ENCODE data around the gene NELFCD. TPM values are rescaled to one million over a fixed set of nuclear protein-coding genes. Genes with fewer than 3 reads are reported as not detected.

The NELFCD gene
- polyA plus RNA-seq, 1 donor from 2014 or later = 88.7 TPM

- no peak overlapping the region for H3K9ac ChIP-seq (ENCODE audit: low read length)
- no peaks in the 10 kb centered on the region for H4K20me1 ChIP-seq (ENCODE audit: insufficient read depth)
- H3K9me2 ChIP-seq (ENCODE audit: insufficient read depth, low read length) = no peaks in the 10 kb centered on the region
- H3K79me2 ChIP-seq (replicated peaks; ENCODE audit: insufficient read depth, low read length) = no peaks in the 10 kb centered on the region
- no peak overlapping the region for H3K4me2 ChIP-seq (ENCODE audit: low read length)
- H3K36me3 ChIP-seq (ENCODE audit: insufficient read depth, low read length) = no peaks in the 10 kb centered on the region
- no peaks in the 10 kb centered on the region for H3K27me3 ChIP-seq (ENCODE audit: insufficient read depth, low read depth, low read length)
- no peak overlapping the region for H3K4me3 ChIP-seq (ENCODE audit: low read length)
- TF ChIP-seq TAF1 (IDR thresholded peaks at IDR 0.05; ENCODE audit: low read depth) = no peak
- TF ChIP-seq MXI1 (conservative IDR thresholded peaks at IDR 0.05; ENCODE audit: poor library complexity, severe bottlenecking) = no peak
- no peak overlapping the region for H2AFZ ChIP-seq (ENCODE audit: low read depth, low read length)
- no peaks in the 10 kb centered on the region for H3F3A ChIP-seq (ENCODE audit: insufficient read depth, low read length, poor library complexity, severe bottlenecking)
- no peak overlapping the region for H3K27ac ChIP-seq (ENCODE audit: low read length)
- no peaks in the 10 kb centered on the region for H3K9me3 ChIP-seq (ENCODE audit: low read length)
Observed at GRCh38 chr20:58976061-58976730, 4.9 kb upstream of the NELFCD start.

GRCh38 chr20:58978351-58979190 is 2.5 kb upstream of the NELFCD start:
- H3K36me3 ChIP-seq (ENCODE audit: insufficient read depth, low read length) = no peaks in the 10 kb centered on the region
- no peaks in the 10 kb centered on the region for H3K9me3 ChIP-seq (ENCODE audit: low read length)
- no peak overlapping the region for H3K9ac ChIP-seq (ENCODE audit: low read length)
- H3K4me3 ChIP-seq (ENCODE audit: low read length) = no peak overlapping the region
- no peaks in the 10 kb centered on the region for H3K27me3 ChIP-seq (ENCODE audit: insufficient read depth, low read depth, low read length)
- no peak overlapping the region for H3K27ac ChIP-seq (ENCODE audit: low read length)
- H3K79me2 ChIP-seq (replicated peaks; ENCODE audit: insufficient read depth, low read length) = peaks cover 17% of the 10 kb centered on the region
- no peaks in the 10 kb centered on the region for H3F3A ChIP-seq (ENCODE audit: insufficient read depth, low read length, poor library complexity, severe bottlenecking)
- H3K4me2 ChIP-seq (ENCODE audit: low read length) = no peak overlapping the region
- H3K9me2 ChIP-seq (ENCODE audit: insufficient read depth, low read length) = no peaks in the 10 kb centered on the region
- TF ChIP-seq TAF1 (IDR thresholded peaks at IDR 0.05; ENCODE audit: low read depth) = no peak
- TF ChIP-seq EZH2 (IDR thresholded peaks at IDR 0.05; ENCODE audit: borderline replicate concordance, insufficient read depth, low read length, poor library complexity, severe bottlenecking) = no peak
- H4K20me1 ChIP-seq (ENCODE audit: insufficient read depth) = no peaks in the 10 kb centered on the region
- H2AFZ ChIP-seq (ENCODE audit: low read depth, low read length) = no peak overlapping the region

GRCh38 chr20:58981628-58982364 is 740 bp downstream of the NELFCD start:
- Histone ChIP-seq H3K27me3 (ENCODE audit: insufficient read depth, low read depth, low read length) (no peaks in the 10 kb centered on the region), H3K9ac (ENCODE audit: low read length) (peak overlapping the region; percentile 70), H3K36me3 (ENCODE audit: insufficient read depth, low read length) (no peaks in the 10 kb centered on the region), H3K4me3 (ENCODE audit: low read length) (peak overlapping the region; percentile 81), H3K4me2 (ENCODE audit: low read length) (peak overlapping the region; percentile 86), H4K20me1 (ENCODE audit: insufficient read depth) (no peaks in the 10 kb centered on the region), H2AFZ (ENCODE audit: low read depth, low read length) (peak overlapping the region; percentile 8), H3K79me2 (replicated peaks; ENCODE audit: insufficient read depth, low read length) (peaks cover 25% of the 10 kb centered on the region), H3F3A (ENCODE audit: insufficient read depth, low read length, poor library complexity, severe bottlenecking) (no peaks in the 10 kb centered on the region), H3K9me2 (ENCODE audit: insufficient read depth, low read length) (no peaks in the 10 kb centered on the region), H3K27ac (ENCODE audit: low read length) (no peak overlapping the region), H3K9me3 (ENCODE audit: low read length) (no peaks in the 10 kb centered on the region)
- TF ChIP-seq REST (IDR thresholded peaks at IDR 0.05; ENCODE audit: borderline replicate concordance) (no peak), EP300 (conservative IDR thresholded peaks at IDR 0.05; ENCODE audit: poor library complexity, severe bottlenecking) (no peak), SMC3 (conservative IDR thresholded peaks at IDR 0.05; ENCODE audit: poor library complexity) (no peak), MXI1 (conservative IDR thresholded peaks at IDR 0.05; ENCODE audit: poor library complexity, severe bottlenecking) (peak; percentile 84), TAF1 (IDR thresholded peaks at IDR 0.05; ENCODE audit: low read depth) (no peak), CTCF (IDR thresholded peaks at IDR 0.05; ENCODE audit: poor library complexity, severe bottlenecking) (no peak)
